IPS-15b (cell line): ENCODE results near the gene SMC4.

ENCODE experiments used
- H3K27me3 ChIP-seq: one replicate; pipeline ENCODE4 v1.6.1; 2013; ENCODE audit warnings: low read length; ENCODE audit not compliant: control insufficient read depth, insufficient read depth
- H3K36me3 ChIP-seq: one replicate; pipeline ENCODE4 v1.6.1; 2013; ENCODE audit warnings: low read length; ENCODE audit not compliant: control insufficient read depth, insufficient read depth
- H3K4me1 ChIP-seq: one replicate; pipeline ENCODE4 v1.6.1; 2013; ENCODE audit warnings: mild to moderate bottlenecking, low read length; ENCODE audit not compliant: control insufficient read depth, insufficient read depth
- H3K4me3 ChIP-seq: one replicate; pipeline ENCODE4 v1.5.1; 2013; ENCODE audit warnings: low read depth, low read length
- H3K9ac ChIP-seq: one replicate; pipeline ENCODE4 v1.6.1; 2013; ENCODE audit warnings: low read depth, mild to moderate bottlenecking, low read length
- H3K9me3 ChIP-seq: one replicate; pipeline ENCODE4 v1.6.1; 2013; ENCODE audit warnings: mild to moderate bottlenecking, low read length; ENCODE audit not compliant: control insufficient read depth, insufficient read depth

SMC4 gene

GRCh38 chr3:160471892-160472291 is 72.4 kb downstream of the SMC4 start:
- Histone ChIP-seq H3K9me3 (peaks cover 11% of the 10 kb centered on the region), H3K4me1 (no peaks in the 10 kb centered on the region), H3K4me3 (no peak overlapping the region), H3K9ac (no peak overlapping the region), H3K36me3 (no peaks in the 10 kb centered on the region), H3K27me3 (no peaks in the 10 kb centered on the region)

- Histone ChIP-seq H3K36me3 (no peaks in the 10 kb centered on the region), H3K4me3 (no peak overlapping the region), H3K9ac (no peak overlapping the region), H3K9me3 (peaks cover 11% of the 10 kb centered on the region), H3K27me3 (no peaks in the 10 kb centered on the region), H3K4me1 (no peaks in the 10 kb centered on the region)
Measured at GRCh38 chr3:160472344-160472743, 72.9 kb downstream of the SMC4 start.

DNA sequence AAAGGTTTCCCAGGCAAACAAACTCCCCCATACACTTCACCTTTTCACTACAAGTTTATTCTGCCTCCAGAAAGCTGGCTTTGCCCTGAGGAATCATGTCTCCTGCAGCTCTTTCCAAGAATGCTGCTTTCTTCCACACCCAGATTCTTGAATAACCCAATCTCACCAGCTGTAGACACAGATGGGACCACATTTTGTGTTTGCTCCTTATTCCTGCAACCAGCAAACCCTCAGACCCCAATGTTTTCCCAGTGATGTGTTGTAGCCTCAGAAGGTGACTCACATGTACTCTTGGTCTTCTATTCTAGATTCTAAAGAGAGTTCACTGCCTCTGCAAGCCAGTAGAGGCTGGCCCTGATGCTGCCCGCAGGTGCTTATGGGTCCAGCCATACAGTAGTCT is 73.8 kb downstream of the SMC4 start:
- Histone ChIP-seq H3K9ac (no peak overlapping the region), H3K4me3 (no peak overlapping the region), H3K27me3 (no peaks in the 10 kb centered on the region), H3K4me1 (no peaks in the 10 kb centered on the region), H3K36me3 (no peaks in the 10 kb centered on the region), H3K9me3 (peaks cover 11% of the 10 kb centered on the region)

DNA sequence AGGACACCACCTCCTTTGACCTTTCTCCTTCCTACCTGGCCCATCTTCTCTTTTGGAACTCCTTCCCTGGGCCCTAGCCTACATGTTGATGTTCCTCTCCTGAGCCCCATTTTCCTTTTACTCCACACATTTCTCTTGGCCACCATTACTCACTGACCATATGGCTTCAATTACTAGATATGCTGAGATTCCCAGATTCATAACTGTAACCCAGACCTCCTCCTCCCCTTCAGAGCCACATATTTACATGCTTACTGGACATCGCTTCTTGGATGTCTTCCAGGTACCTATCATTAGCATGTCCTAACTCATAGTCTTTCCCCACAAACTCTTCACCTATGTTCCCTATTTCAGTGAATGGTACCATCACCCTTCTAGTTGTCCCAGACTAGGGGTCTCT is 74.5 kb downstream of the SMC4 start:
- H3K36me3 ChIP-seq, result no peaks in the 10 kb centered on the region
- H3K9ac ChIP-seq, result no peak overlapping the region
- H3K27me3 ChIP-seq, result no peaks in the 10 kb centered on the region
- H3K4me1 ChIP-seq, result no peaks in the 10 kb centered on the region
- H3K4me3 ChIP-seq, result no peak overlapping the region
- H3K9me3 ChIP-seq, result peaks cover 11% of the 10 kb centered on the region

GRCh38 chr3:160474416-160474838 is 75.0 kb downstream of the SMC4 start:
- Histone ChIP-seq H3K9ac (no peak overlapping the region), H3K9me3 (peaks cover 11% of the 10 kb centered on the region), H3K27me3 (no peaks in the 10 kb centered on the region), H3K36me3 (no peaks in the 10 kb centered on the region), H3K4me3 (no peak overlapping the region), H3K4me1 (no peaks in the 10 kb centered on the region)

DNA sequence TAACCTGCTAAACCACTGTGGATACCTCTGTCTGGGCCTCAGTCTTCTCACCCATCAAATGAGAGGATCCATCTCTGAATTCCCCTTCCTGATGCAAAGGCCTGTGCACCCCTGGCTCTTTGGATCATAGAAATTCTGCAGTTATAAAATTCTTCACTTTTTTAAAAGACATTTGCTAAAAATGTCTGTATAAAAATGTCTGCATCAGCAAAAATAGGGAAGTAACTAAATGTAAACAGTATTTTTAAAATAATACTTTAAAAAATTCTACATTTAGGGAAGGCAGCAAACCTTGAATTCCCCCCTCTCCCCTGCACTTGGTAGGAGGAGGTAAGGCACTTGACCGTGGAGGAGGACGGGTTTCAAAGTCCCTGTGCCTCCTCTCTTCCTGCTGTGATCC is 75.7 kb downstream of the SMC4 start:
- no peak overlapping the region for H3K4me3 ChIP-seq
- H3K27me3 ChIP-seq, result no peaks in the 10 kb centered on the region
- H3K9ac ChIP-seq, result no peak overlapping the region
- peaks cover 10% of the 10 kb centered on the region for H3K9me3 ChIP-seq
- no peaks in the 10 kb centered on the region for H3K4me1 ChIP-seq
- no peaks in the 10 kb centered on the region for H3K36me3 ChIP-seq

- Histone ChIP-seq H3K9me3 (peaks cover 2% of the 10 kb centered on the region), H3K4me3 (no peak overlapping the region), H3K36me3 (no peaks in the 10 kb centered on the region), H3K4me1 (no peaks in the 10 kb centered on the region), H3K9ac (no peak overlapping the region), H3K27me3 (no peaks in the 10 kb centered on the region)
Measured at GRCh38 chr3:160475884-160476283, 76.4 kb downstream of the SMC4 start.

- Histone ChIP-seq H3K36me3 (no peaks in the 10 kb centered on the region), H3K9me3 (no peaks in the 10 kb centered on the region), H3K4me1 (no peaks in the 10 kb centered on the region), H3K4me3 (no peak overlapping the region), H3K9ac (no peak overlapping the region), H3K27me3 (no peaks in the 10 kb centered on the region)
Measured at GRCh38 chr3:160477750-160478149, 78.3 kb downstream of the SMC4 start.

- Histone ChIP-seq H3K36me3 (no peaks in the 10 kb centered on the region), H3K9me3 (no peaks in the 10 kb centered on the region), H3K9ac (no peak overlapping the region), H3K4me3 (no peak overlapping the region), H3K4me1 (no peaks in the 10 kb centered on the region), H3K27me3 (no peaks in the 10 kb centered on the region)
Measured at GRCh38 chr3:160478338-160478737, 78.9 kb downstream of the SMC4 start.

DNA sequence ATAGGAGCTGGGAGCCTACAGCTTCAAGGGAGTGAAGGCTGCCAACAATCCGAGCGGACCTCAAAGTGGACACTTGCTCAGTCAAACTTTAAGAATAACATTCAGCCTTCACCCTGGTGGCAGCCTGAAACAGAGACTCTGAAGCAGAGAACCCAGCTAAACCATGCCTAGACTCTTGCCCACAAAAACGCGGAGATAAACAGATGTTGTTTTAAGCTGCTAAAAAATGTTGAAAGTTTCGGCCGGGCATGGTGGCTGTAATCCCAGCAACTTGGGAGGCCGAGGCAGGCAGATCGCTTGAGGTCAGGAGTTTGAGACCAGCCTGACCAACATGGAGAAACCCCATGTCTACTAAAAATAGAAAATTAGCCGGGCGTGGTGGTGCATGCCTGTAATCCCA is 79.9 kb downstream of the SMC4 start:
- H3K36me3 ChIP-seq, result no peaks in the 10 kb centered on the region
- H3K4me3 ChIP-seq, result no peak overlapping the region
- H3K4me1 ChIP-seq, result no peaks in the 10 kb centered on the region
- no peaks in the 10 kb centered on the region for H3K9me3 ChIP-seq
- H3K27me3 ChIP-seq, result no peaks in the 10 kb centered on the region
- H3K9ac ChIP-seq, result no peak overlapping the region

GRCh38 chr3:160480931-160481330 is 81.5 kb downstream of the SMC4 start:
- no peak overlapping the region for H3K9ac ChIP-seq
- no peaks in the 10 kb centered on the region for H3K27me3 ChIP-seq
- H3K4me3 ChIP-seq, result no peak overlapping the region
- H3K4me1 ChIP-seq, result peaks cover 2% of the 10 kb centered on the region
- H3K9me3 ChIP-seq, result no peaks in the 10 kb centered on the region
- H3K36me3 ChIP-seq, result no peaks in the 10 kb centered on the region

DNA sequence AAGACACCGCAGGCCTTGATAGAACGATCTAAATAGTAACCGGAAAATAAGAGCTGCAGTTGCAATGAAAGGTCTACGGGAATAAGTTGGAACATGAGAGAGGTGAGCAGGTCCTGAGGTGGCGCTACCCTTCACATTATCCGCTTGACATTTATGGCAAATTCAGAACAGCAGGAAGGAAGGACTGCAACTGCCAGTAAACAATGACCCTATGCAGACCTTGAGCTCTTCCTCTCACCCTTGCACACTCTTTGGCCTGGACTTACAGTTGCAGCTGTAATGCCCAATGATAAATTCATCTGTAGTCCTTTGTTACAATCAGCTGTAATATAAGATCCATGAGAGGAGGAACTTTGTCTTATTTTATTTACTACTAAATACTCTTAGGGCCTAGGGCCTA is 82.4 kb downstream of the SMC4 start:
- Histone ChIP-seq H3K9me3 (no peaks in the 10 kb centered on the region), H3K36me3 (no peaks in the 10 kb centered on the region), H3K4me1 (peaks cover 2% of the 10 kb centered on the region), H3K27me3 (no peaks in the 10 kb centered on the region), H3K4me3 (no peak overlapping the region), H3K9ac (no peak overlapping the region)

- H3K4me3 ChIP-seq, result no peak overlapping the region
- no peak overlapping the region for H3K9ac ChIP-seq
- no peaks in the 10 kb centered on the region for H3K27me3 ChIP-seq
- H3K4me1 ChIP-seq, result peaks cover 2% of the 10 kb centered on the region
- no peaks in the 10 kb centered on the region for H3K36me3 ChIP-seq
- no peaks in the 10 kb centered on the region for H3K9me3 ChIP-seq
Measured at GRCh38 chr3:160482796-160483195, 83.3 kb downstream of the SMC4 start.
